GM23248 (cell line): ENCODE data around the gene ZPLD1. TPM values are rescaled to one million over a fixed set of nuclear protein-coding genes. Genes with fewer than 3 reads are reported as not detected.

ENCODE experiments used
- DNase-seq: peaks from one replicate; pipeline ENCODE4 v3.0.0-alpha.2; 2015
- H2AFZ ChIP-seq: fragments of 200-600 bp; sonication (generic); 2 replicates; pipeline ENCODE4 v1.6.1; 2016; ENCODE audit warnings: antibody characterized with exemption
- H3F3A ChIP-seq: fragments of 200-600 bp; sonication (generic); 2 replicates; pipeline ENCODE4 v1.6.1; 2016; ENCODE audit warnings: mild to moderate bottlenecking, antibody characterized with exemption, mixed run types; ENCODE audit not compliant: insufficient read depth
- H3K27ac ChIP-seq: fragments of 200-600 bp; sonication (generic); 2 replicates; pipeline ENCODE4 v1.5.1; 2016; ENCODE audit warnings: mild to moderate bottlenecking
- H3K27me3 ChIP-seq: fragments of 200-600 bp; sonication (generic); replicated peaks from 2 replicates; pipeline ENCODE4 v1.6.1; 2016; ENCODE audit warnings: mild to moderate bottlenecking; ENCODE audit not compliant: insufficient read depth
- H3K36me3 ChIP-seq: fragments of 200-600 bp; sonication (generic); 2 replicates; pipeline ENCODE4 v1.6.1; 2016; ENCODE audit warnings: low read depth, mild to moderate bottlenecking
- H3K4me1 ChIP-seq: fragments of 200-600 bp; sonication (generic); 2 replicates; pipeline ENCODE4 v1.6.1; 2016; ENCODE audit warnings: mild to moderate bottlenecking; ENCODE audit not compliant: insufficient read depth
- H3K4me2 ChIP-seq: fragments of 200-600 bp; sonication (generic); one replicate; pipeline ENCODE4 v1.6.1; 2016; ENCODE audit warnings: mild to moderate bottlenecking; ENCODE audit not compliant: unreplicated experiment
- H3K4me3 ChIP-seq: fragments of 200-600 bp; sonication (generic); 2 replicates; pipeline ENCODE4 v1.5.1; 2016; ENCODE audit warnings: mild to moderate bottlenecking
- H3K79me2 ChIP-seq: fragments of 200-600 bp; sonication (generic); 2 replicates; pipeline ENCODE4 v1.6.1; 2016; ENCODE audit warnings: mild to moderate bottlenecking; ENCODE audit not compliant: insufficient read depth
- H3K9ac ChIP-seq: fragments of 200-600 bp; sonication (generic); 2 replicates; pipeline ENCODE4 v1.6.1; 2016; ENCODE audit warnings: mild to moderate bottlenecking
- H3K9me2 ChIP-seq: fragments of 200-600 bp; sonication (generic); 2 replicates; pipeline ENCODE4 v1.6.1; 2016; ENCODE audit warnings: mixed run types, mild to moderate bottlenecking, moderate library complexity; ENCODE audit not compliant: insufficient read depth
- H3K9me3 ChIP-seq: fragments of 200-600 bp; sonication (generic); one replicate; pipeline ENCODE4 v1.6.1; 2017; ENCODE audit warnings: low read depth
- H4K20me1 ChIP-seq: fragments of 200-600 bp; sonication (generic); 2 replicates; pipeline ENCODE4 v1.6.0; 2016; ENCODE audit not compliant: insufficient read depth
- EZH2 ChIP-seq: fragments of 200-600 bp; sonication (generic); IDR thresholded peaks from 2 replicates; pipeline ENCODE4 v1.6.1; 2018; ENCODE audit warnings: antibody characterized with exemption, mild to moderate bottlenecking; ENCODE audit not compliant: insufficient read depth, poor library complexity, severe bottlenecking
- EZH2phosphoT487 ChIP-seq: fragments of 200-600 bp; sonication (generic); IDR thresholded peaks from 2 replicates; pipeline ENCODE4 v1.6.1; 2018; ENCODE audit warnings: antibody characterized with exemption, moderate library complexity, mild to moderate bottlenecking, low read depth; ENCODE audit not compliant: insufficient read depth
- WGBS, 2 experiments: methylation state at CpG; one replicate each; pipeline ENCODE4 v1.1.6; 2015 to 2017; ENCODE audit warnings: low lambda C conversion rate in 2 of 2, low coverage in 1 of 2; ENCODE audit errors: missing lambda C conversion rate in 2 of 2; 5-methylcytosine and 5-hydroxymethylcytosine counted together
- in situ Hi-C: fragments of 300-500 bp; cut with MboI; formaldehyde crosslinking; loops from 2 replicates; pipeline ENCODE4 v1.15.0; 2020
- polyA plus RNA-seq: library from polyadenylated mRNA; unstranded; fragments of >200 nt; fragmentation: Nextera tagmentation; extraction: Ambion mirVana; gene quantifications from 2 replicates; pipeline ENCODE4 v1.2.1, GENCODE V29; 2016
- total RNA-seq: library from RNA; depleted of rRNA; stranded (reverse); fragments of >200 nt; shearing (Covaris generic); gene quantifications from 2 replicates; pipeline ENCODE4 v1.2.3, GENCODE V29; 2014

Gene ZPLD1
- total and polyA plus RNA-seq, 2 experiments from 2014 or later = 0.22 TPM; not detected in 1

DNA sequence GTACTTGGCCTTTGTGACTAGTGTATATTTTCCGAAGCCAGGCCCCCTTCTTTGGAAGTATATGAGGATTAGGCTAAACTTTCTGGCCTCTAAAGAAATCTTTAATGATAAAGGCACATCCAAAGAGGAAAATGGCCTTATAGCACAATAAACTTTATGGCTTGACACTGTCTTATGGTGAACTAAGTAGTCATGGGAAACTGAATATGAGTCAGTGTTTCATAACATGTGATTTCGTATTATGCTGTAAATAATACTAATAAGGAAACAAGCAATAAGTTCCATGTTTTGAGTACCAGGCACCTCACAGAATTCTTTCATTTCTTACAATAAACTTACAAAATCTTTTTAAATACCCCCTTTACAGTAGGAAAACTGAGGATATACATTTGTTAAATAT is 8.2 kb downstream of the ZPLD1 start:
- in situ Hi-C loops = no loop called here
- Histone ChIP-seq H3K9ac (no peak overlapping the region), H2AFZ (no peak overlapping the region), H3K36me3 (no peaks in the 10 kb centered on the region), H3K27ac (no peak overlapping the region), H3K27me3 (no peaks in the 10 kb centered on the region), H3K9me2 (no peaks in the 10 kb centered on the region), H3K9me3 (no peaks in the 10 kb centered on the region), H4K20me1 (no peaks in the 10 kb centered on the region), H3K4me2 (no peak overlapping the region), H3K4me1 (no peaks in the 10 kb centered on the region), H3F3A (no peaks in the 10 kb centered on the region), H3K4me3 (no peak overlapping the region), H3K79me2 (no peaks in the 10 kb centered on the region)
- 61 to 70% methylated on average over 2 of the region's 2 CpGs for WGBS, 2 experiments
- DNase-seq = no peak
- no peak for TF ChIP-seq EZH2
- TF ChIP-seq EZH2phosphoT487 = no peak

DNA sequence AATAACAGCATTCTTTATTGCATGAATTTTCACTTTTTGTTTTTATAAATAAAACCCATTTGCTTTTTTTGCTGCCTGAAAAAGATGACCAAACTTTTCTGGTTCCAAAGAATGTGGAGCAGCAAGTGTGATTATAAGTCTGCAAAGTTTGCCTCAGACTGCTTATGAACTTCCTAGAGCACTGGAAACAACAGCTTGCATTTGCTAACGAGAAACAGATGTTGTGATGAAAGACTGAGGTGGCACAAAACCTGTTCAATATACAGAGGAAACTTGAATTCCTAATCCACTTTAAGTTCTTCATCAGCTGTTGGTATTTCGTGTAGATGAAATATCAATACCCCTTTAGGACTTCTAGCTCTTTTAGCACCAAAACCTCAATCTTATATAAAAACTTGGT is 9.3 kb downstream of the ZPLD1 start:
- peak; percentile 42 for DNase-seq
- Histone ChIP-seq H3K4me1 (no peaks in the 10 kb centered on the region), H3K9me2 (no peaks in the 10 kb centered on the region), H3K36me3 (no peaks in the 10 kb centered on the region), H3K79me2 (no peaks in the 10 kb centered on the region), H3K27ac (no peak overlapping the region), H3K9me3 (no peaks in the 10 kb centered on the region), H3K27me3 (no peaks in the 10 kb centered on the region), H2AFZ (no peak overlapping the region), H3K9ac (no peak overlapping the region), H3K4me3 (no peak overlapping the region), H4K20me1 (no peaks in the 10 kb centered on the region), H3F3A (no peaks in the 10 kb centered on the region), H3K4me2 (no peak overlapping the region)
- 20 to 27% methylated on average over 2 of the region's 2 CpGs for WGBS, 2 experiments
- TF ChIP-seq EZH2phosphoT487 (no peak), EZH2 (no peak)
- in situ Hi-C loops = no loop called here

DNA sequence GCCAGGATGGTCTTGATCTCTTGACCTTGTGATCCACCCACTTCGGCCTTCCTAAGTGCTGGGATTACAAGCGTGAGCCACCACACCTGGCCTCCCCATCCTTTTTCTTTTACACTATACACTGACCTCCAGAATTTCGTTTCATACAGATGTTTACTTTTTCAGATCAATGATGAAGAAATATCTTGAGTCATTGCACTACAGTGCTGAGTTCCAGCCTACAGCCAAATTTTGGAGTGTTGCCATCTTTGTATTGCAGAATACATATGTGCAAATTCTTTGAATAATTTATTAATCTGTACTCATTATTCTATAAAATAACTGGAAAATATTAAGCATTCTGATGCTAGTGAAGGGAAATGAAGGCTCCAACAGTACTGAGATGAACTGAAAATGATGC is 12.5 kb downstream of the ZPLD1 start:
- no peaks in the 10 kb centered on the region for H3K27me3 ChIP-seq
- in situ Hi-C loops = no loop called here
- no peak overlapping the region for H3K9ac ChIP-seq
- H3K4me1 ChIP-seq = no peaks in the 10 kb centered on the region
- WGBS, 2 experiments = 49 to 61% methylated on average over 3 of the region's 3 CpGs
- H3F3A ChIP-seq = no peaks in the 10 kb centered on the region
- H3K9me2 ChIP-seq = no peaks in the 10 kb centered on the region
- DNase-seq = peak; percentile 4
- no peaks in the 10 kb centered on the region for H3K36me3 ChIP-seq
- no peak overlapping the region for H3K4me3 ChIP-seq
- no peaks in the 10 kb centered on the region for H3K79me2 ChIP-seq
- no peak overlapping the region for H2AFZ ChIP-seq
- H3K4me2 ChIP-seq = no peak overlapping the region
- H4K20me1 ChIP-seq = no peaks in the 10 kb centered on the region
- no peaks in the 10 kb centered on the region for H3K9me3 ChIP-seq
- TF ChIP-seq EZH2 (no peak), EZH2phosphoT487 (no peak)
- H3K27ac ChIP-seq = no peak overlapping the region

DNA sequence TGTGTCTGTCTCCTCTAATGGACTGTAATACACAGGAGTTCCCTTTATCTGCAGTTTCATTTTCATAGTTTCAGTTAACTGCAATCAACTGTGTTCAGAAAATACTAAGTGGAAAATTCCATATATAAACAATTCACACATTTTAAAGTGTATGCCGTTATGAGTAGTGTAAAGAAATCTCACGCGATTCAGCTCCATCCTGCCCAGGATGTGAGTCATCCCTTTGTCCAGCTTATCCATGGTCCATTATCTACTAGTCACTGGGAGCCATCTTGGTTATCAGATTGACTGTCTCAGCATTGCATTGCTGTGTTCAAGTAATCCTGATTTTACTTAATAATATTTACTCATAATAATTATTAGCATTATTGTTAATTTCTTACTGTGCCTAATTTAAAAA is 14.5 kb downstream of the ZPLD1 start:
- in situ Hi-C loops = no loop called here
- Histone ChIP-seq H3K4me2 (no peak overlapping the region), H3K9me3 (no peaks in the 10 kb centered on the region), H3K9me2 (no peaks in the 10 kb centered on the region), H3K27me3 (no peaks in the 10 kb centered on the region), H3K4me3 (no peak overlapping the region), H3K4me1 (no peaks in the 10 kb centered on the region), H4K20me1 (no peaks in the 10 kb centered on the region), H3K9ac (no peak overlapping the region), H3K27ac (no peak overlapping the region), H3K79me2 (no peaks in the 10 kb centered on the region), H3F3A (no peaks in the 10 kb centered on the region), H3K36me3 (no peaks in the 10 kb centered on the region), H2AFZ (no peak overlapping the region)
- no peak for DNase-seq
- 91% methylated on average over 3 of the region's 3 CpGs for WGBS, 2 experiments
- no peak for TF ChIP-seq EZH2phosphoT487
- no peak for TF ChIP-seq EZH2

DNA sequence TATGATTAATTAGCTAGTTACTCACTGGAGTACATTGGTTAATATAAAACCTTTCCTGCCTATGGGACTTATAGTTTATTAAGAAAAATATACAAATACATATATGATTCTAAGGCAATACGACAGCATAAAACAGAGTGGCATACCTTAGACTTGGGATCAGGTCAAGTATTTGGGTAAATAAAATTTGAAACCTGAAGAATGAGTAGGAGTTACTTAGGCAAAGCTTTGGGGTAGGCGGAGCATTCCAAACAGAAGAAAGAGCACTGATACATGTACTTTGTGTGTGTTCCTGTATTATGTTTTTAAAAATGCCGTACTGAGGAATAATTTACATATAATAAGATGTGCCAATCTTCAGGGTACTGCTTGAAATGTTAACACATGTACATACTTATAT is 15.1 kb downstream of the ZPLD1 start:
- H3K9ac ChIP-seq = no peak overlapping the region
- no peaks in the 10 kb centered on the region for H3K79me2 ChIP-seq
- no peak overlapping the region for H3K4me3 ChIP-seq
- no peaks in the 10 kb centered on the region for H3K9me2 ChIP-seq
- WGBS, 2 experiments = 59% methylated on average over 3 of the region's 3 CpGs
- H3F3A ChIP-seq = no peaks in the 10 kb centered on the region
- no peaks in the 10 kb centered on the region for H4K20me1 ChIP-seq
- TF ChIP-seq EZH2 (no peak), EZH2phosphoT487 (no peak)
- no peak overlapping the region for H3K27ac ChIP-seq
- H2AFZ ChIP-seq = no peak overlapping the region
- H3K27me3 ChIP-seq = no peaks in the 10 kb centered on the region
- H3K4me2 ChIP-seq = no peak overlapping the region
- in situ Hi-C loops = no loop called here
- H3K36me3 ChIP-seq = no peaks in the 10 kb centered on the region
- H3K4me1 ChIP-seq = no peaks in the 10 kb centered on the region
- no peak for DNase-seq
- H3K9me3 ChIP-seq = no peaks in the 10 kb centered on the region
